Neuronal stem cell (in vitro differentiated cells): ENCODE measurements around the gene B4GALT1.

ENCODE experiments used
- DNase-seq: peaks from one replicate; pipeline ENCODE4 v3.0.0-alpha.2; 2013; ENCODE audit warnings: low spot score
- H2AFZ ChIP-seq: one replicate; pipeline ENCODE4 v1.6.1; 2013; ENCODE audit warnings: mild to moderate bottlenecking, low read length, inconsistent platforms
- H2AK5ac ChIP-seq: 2 replicates; pipeline ENCODE4 v1.6.1; 2013; ENCODE audit warnings: low read depth, mild to moderate bottlenecking, inconsistent platforms, low read length, moderate library complexity, mixed read lengths
- H2BK120ac ChIP-seq: 2 replicates; pipeline ENCODE4 v1.6.1; 2013; ENCODE audit warnings: low read depth, mild to moderate bottlenecking, inconsistent platforms, low read length, moderate library complexity, mixed read lengths
- H2BK12ac ChIP-seq: one replicate; pipeline ENCODE4 v1.6.1; 2013; ENCODE audit warnings: low read length, inconsistent platforms
- H2BK15ac ChIP-seq: 2 replicates; pipeline ENCODE4 v1.6.1; 2013; ENCODE audit warnings: mild to moderate bottlenecking, low read length, inconsistent platforms, mixed read lengths
- H2BK5ac ChIP-seq: one replicate; pipeline ENCODE4 v1.6.1; 2013; ENCODE audit warnings: inconsistent platforms, mild to moderate bottlenecking, low read length, moderate library complexity
- H3K14ac ChIP-seq: one replicate; pipeline ENCODE4 v1.6.1; 2013; ENCODE audit warnings: low read length, inconsistent platforms
- H3K18ac ChIP-seq: 2 replicates; pipeline ENCODE4 v1.6.1; 2013; ENCODE audit warnings: low read length, inconsistent platforms
- H3K23ac ChIP-seq: 2 replicates; pipeline ENCODE4 v1.6.1; 2013; ENCODE audit warnings: low read depth, mild to moderate bottlenecking, mixed read lengths, low read length, inconsistent platforms; ENCODE audit not compliant: poor library complexity
- H3K27ac ChIP-seq: replicated peaks from 3 replicates; pipeline ENCODE4 v1.5.1; 2013; ENCODE audit warnings: low read length, inconsistent platforms
- H3K27me3 ChIP-seq, 3 experiments: 2 replicates each; pipeline ENCODE4 v1.6.1; 2013; ENCODE audit warnings: low read length in 3 of 3, mild to moderate bottlenecking in 2 of 3, inconsistent platforms in 1 of 3, low read depth in 1 of 3, mixed read lengths in 1 of 3, moderate library complexity in 1 of 3; ENCODE audit not compliant: control insufficient read depth in 3 of 3, insufficient read depth in 3 of 3
- H3K36me3 ChIP-seq, 2 donors: replicated peaks in 1 of 2; 2 replicates each; pipeline ENCODE4 v1.6.1; 2013; ENCODE audit warnings: low read length in 2 of 2; ENCODE audit not compliant: control insufficient read depth in 2 of 2, insufficient read depth in 2 of 2
- H3K4ac ChIP-seq: 2 replicates; pipeline ENCODE4 v1.6.1; 2013; ENCODE audit warnings: inconsistent platforms, mild to moderate bottlenecking, low read length, moderate library complexity
- H3K4me1 ChIP-seq, 2 donors: 1 replicate in 1 of 2; 2 replicates in 1 of 2; pipeline ENCODE4 v1.6.1; 2013; ENCODE audit warnings: low read length in 2 of 2, low read depth in 1 of 2; ENCODE audit not compliant: control insufficient read depth in 2 of 2, insufficient read depth in 1 of 2
- H3K4me2 ChIP-seq: one replicate; pipeline ENCODE4 v1.6.1; 2013; ENCODE audit warnings: mild to moderate bottlenecking, low read length, inconsistent platforms; ENCODE audit not compliant: insufficient read depth, poor library complexity, severe bottlenecking
- H3K4me3 ChIP-seq, 2 donors: 2 replicates each; pipeline ENCODE4 v1.5.1; 2013; ENCODE audit warnings: low read length in 2 of 2, mild to moderate bottlenecking in 2 of 2, inconsistent platforms in 1 of 2, moderate library complexity in 1 of 2
- H3K79me1 ChIP-seq: one replicate; pipeline ENCODE4 v1.6.1; 2013; ENCODE audit warnings: low read depth, mild to moderate bottlenecking, inconsistent platforms, low read length, moderate library complexity
- H3K9ac ChIP-seq: one replicate; pipeline ENCODE4 v1.6.1; 2013; ENCODE audit warnings: mild to moderate bottlenecking, low read depth, low read length, inconsistent platforms; ENCODE audit not compliant: poor library complexity
- H3K9me3 ChIP-seq, 2 donors: replicated peaks in 1 of 2; 2 replicates each; pipeline versions ENCODE3 to v1.6.1; 2013; ENCODE audit warnings: low read length in 2 of 2, mild to moderate bottlenecking in 2 of 2, inconsistent platforms in 1 of 2, low read depth in 1 of 2, mixed read lengths in 1 of 2, moderate library complexity in 1 of 2; ENCODE audit not compliant: control insufficient read depth in 2 of 2, insufficient read depth in 1 of 2
- H4K8ac ChIP-seq: one replicate; pipeline ENCODE4 v1.6.1; 2013; ENCODE audit warnings: low read depth, mild to moderate bottlenecking, inconsistent platforms, low read length, moderate library complexity
- H4K91ac ChIP-seq: one replicate; pipeline ENCODE4 v1.6.1; 2013; ENCODE audit warnings: low read length, low read depth, mild to moderate bottlenecking, inconsistent platforms; ENCODE audit not compliant: poor library complexity
- WGBS, 2 donors: extraction: QIAGEN DNeasy Blood & Tissue Kit; methylation state at CpG; one replicate each; pipeline ENCODE4 v1.1.7; 2013; ENCODE audit warnings: missing lambda C conversion rate in 2 of 2, mixed read lengths in 1 of 2; ENCODE audit not compliant: insufficient read length in 2 of 2, insufficient replicate concordance in 1 of 2; ENCODE audit errors: extremely low coverage in 2 of 2; 5-methylcytosine and 5-hydroxymethylcytosine counted together

Gene B4GALT1

DNA sequence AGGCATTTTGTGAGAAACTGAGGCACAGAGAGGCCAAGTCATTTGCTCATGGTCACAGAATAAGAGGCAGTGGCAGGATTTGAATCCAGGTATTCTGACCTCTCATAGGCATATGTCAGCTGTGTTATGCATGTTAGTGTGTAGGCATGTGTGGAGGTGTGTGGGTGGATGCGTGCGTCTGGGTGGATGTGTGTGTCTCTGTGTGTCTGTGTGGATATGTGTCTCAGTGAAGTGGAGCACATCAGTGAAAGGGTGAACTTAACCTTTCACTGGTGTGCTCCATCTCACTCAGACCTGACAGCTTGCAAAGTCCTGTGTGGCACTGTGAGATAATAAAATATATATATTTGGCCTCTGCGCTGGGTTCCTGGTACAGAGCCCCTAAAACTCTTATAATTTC lies 58.7 kb downstream of the B4GALT1 start:
- Histone ChIP-seq H4K8ac (no peak overlapping the region), H3K36me3 (peaks cover 0 to 8% of the 10 kb centered on the region in 2 donors), H3K27ac (no peak overlapping the region), H3K4me3 (no peak overlapping the region), H3K23ac (no peak overlapping the region), H2BK12ac (no peak overlapping the region), H2BK15ac (no peak overlapping the region), H3K4me2 (no peak overlapping the region), H2AK5ac (no peak overlapping the region), H3K18ac (no peak overlapping the region), H3K9me3 (no peaks in the 10 kb centered on the region), H2AFZ (no peak overlapping the region), H2BK5ac (no peak overlapping the region), H3K9ac (no peak overlapping the region), H3K4me1 (peaks cover 0 to 4% of the 10 kb centered on the region in 2 donors), H3K4ac (no peak overlapping the region), H4K91ac (no peak overlapping the region), H3K14ac (no peak overlapping the region), H3K27me3 (no peaks in the 10 kb centered on the region), H3K79me1 (no peaks in the 10 kb centered on the region), H2BK120ac (no peak overlapping the region)
- no peak for DNase-seq
- WGBS, 2 donors, result no CpG with 5 or more reads among the region's 3 CpGs

DNA sequence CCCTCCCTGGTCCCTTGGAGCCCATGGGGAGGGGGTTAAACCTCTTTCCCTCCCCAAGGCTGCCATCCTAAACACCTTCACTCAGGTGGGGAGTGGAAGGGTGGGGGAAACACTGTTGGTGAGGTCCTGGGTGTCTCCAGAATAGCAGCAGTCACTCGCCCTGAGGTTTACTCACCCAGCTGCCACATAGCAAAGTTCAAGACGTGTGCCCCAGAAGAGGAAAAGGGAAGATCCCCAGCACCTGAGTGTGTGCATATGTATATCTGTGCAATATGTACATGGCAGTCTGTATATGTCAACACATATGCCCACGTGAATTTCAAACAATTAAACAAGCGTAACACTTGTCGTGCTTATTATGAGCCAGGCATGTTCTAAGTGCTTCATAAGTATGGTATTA lies 59.4 kb downstream of the B4GALT1 start:
- no peak overlapping the region for H2AFZ ChIP-seq
- no peak overlapping the region for H3K18ac ChIP-seq
- H3K9me3 ChIP-seq, result no peaks in the 10 kb centered on the region
- H2AK5ac ChIP-seq, result no peak overlapping the region
- H3K27me3 ChIP-seq, result no peaks in the 10 kb centered on the region
- H2BK5ac ChIP-seq, result no peak overlapping the region
- no peak overlapping the region for H2BK12ac ChIP-seq
- no peak overlapping the region for H3K4me2 ChIP-seq
- H3K4ac ChIP-seq, result no peak overlapping the region
- H4K91ac ChIP-seq, result no peak overlapping the region
- peaks cover 0 to 3% of the 10 kb centered on the region in 2 donors for H3K36me3 ChIP-seq
- H3K9ac ChIP-seq, result no peak overlapping the region
- no CpG with 5 or more reads among the region's 5 CpGs for WGBS, 2 donors
- no peaks in the 10 kb centered on the region for H3K79me1 ChIP-seq
- no peak overlapping the region for H4K8ac ChIP-seq
- no peak overlapping the region for H2BK120ac ChIP-seq
- DNase-seq, result no peak
- H3K23ac ChIP-seq, result no peak overlapping the region
- peaks cover 0 to 10% of the 10 kb centered on the region in 2 donors for H3K4me1 ChIP-seq
- no peak overlapping the region for H3K4me3 ChIP-seq
- H3K14ac ChIP-seq, result peak overlapping the region; percentile 17
- no peak overlapping the region for H3K27ac ChIP-seq
- H2BK15ac ChIP-seq, result no peak overlapping the region

DNA sequence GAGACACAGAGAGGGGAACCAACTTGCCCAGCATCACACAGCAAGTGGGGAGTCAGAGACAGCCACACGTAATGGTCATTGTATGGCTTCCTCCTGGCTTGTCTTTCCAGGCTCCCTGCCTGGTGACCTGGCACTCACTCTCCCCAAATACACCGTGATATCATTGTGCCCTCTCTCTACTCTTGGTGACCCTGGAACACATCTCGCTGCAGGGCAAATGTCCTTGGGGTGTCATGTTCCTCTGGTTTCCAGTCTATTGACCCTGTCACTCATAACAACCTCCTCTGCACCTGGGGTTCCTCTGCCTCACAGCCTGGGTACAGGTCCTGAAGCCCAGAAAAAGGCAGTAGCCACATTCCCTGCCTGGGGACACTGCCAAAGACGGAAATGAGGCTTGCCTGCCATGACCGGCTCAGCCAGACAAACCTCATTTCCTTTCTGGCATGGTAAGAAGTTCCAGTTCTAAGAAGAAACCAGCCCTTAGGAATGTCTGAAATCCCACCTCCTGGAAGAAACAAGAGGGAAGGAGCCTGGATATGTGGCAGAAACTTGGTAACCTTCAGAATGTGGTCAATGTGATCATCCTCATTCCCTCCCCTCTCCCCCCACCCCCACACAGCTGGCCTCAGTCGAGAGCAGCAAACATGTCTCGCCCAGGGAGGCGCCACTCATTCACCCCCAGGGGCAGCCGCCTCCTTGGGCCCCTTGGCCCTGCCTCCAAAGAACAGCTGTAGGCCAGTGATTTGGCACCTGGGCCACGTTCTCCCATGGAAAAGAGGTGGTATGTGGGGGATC lies 60.1 kb downstream of the B4GALT1 start:
- H3K27ac ChIP-seq, result no peak overlapping the region
- H2BK120ac ChIP-seq, result no peak overlapping the region
- peak overlapping the region; percentile 40 for H3K18ac ChIP-seq
- H3K4me1 ChIP-seq, result peaks cover 0 to 11% of the 10 kb centered on the region in 2 donors
- no peak overlapping the region for H3K4ac ChIP-seq
- H3K14ac ChIP-seq, result no peak overlapping the region
- H2AFZ ChIP-seq, result no peak overlapping the region
- no peak overlapping the region for H2BK5ac ChIP-seq
- no peaks in the 10 kb centered on the region for H3K79me1 ChIP-seq
- H2BK15ac ChIP-seq, result no peak overlapping the region
- H4K8ac ChIP-seq, result no peak overlapping the region
- no peaks in the 10 kb centered on the region for H3K27me3 ChIP-seq
- H3K36me3 ChIP-seq, result no peaks in the 10 kb centered on the region
- no peak overlapping the region for H3K4me2 ChIP-seq
- DNase-seq, result no peak
- no peak overlapping the region for H4K91ac ChIP-seq
- no CpG with 5 or more reads among the region's 10 CpGs for WGBS, 2 donors
- no peak overlapping the region for H2BK12ac ChIP-seq
- H2AK5ac ChIP-seq, result no peak overlapping the region
- H3K4me3 ChIP-seq, result no peak overlapping the region
- H3K9ac ChIP-seq, result no peak overlapping the region
- no peaks in the 10 kb centered on the region for H3K9me3 ChIP-seq
- no peak overlapping the region for H3K23ac ChIP-seq

DNA sequence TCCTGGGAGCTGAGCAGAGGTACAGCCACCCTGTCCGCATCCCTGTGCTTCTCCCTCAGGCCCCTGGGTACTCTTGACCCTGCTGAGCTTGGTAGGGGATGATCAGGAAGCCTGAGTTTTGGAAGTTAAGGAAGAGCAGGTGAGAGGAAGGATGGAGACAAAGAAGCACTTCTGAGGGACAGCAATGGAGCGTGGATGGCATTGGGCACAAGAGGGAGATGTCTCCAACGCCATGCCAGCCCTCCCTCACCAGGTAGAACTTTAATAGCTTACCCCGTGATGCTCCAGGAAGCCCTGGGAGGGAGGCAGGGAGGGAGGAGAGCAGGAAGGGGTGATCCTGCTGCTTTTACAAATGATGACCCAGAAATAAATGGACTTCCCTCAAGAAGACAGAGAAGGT lies 60.8 kb downstream of the B4GALT1 start:
- H3K23ac ChIP-seq, result no peak overlapping the region
- H3K18ac ChIP-seq, result no peak overlapping the region
- no peak overlapping the region for H3K4me2 ChIP-seq
- whole genome bisulfite sequencing, 2 donors, result no CpG with 5 or more reads among the region's 4 CpGs
- no peaks in the 10 kb centered on the region for H3K9me3 ChIP-seq
- H2AK5ac ChIP-seq, result no peak overlapping the region
- H3K27ac ChIP-seq, result no peak overlapping the region
- H2BK120ac ChIP-seq, result no peak overlapping the region
- H4K8ac ChIP-seq, result no peak overlapping the region
- H3K4me3 ChIP-seq, result no peak overlapping the region
- no peak overlapping the region for H4K91ac ChIP-seq
- H3K27me3 ChIP-seq, result no peaks in the 10 kb centered on the region
- H2AFZ ChIP-seq, result peak overlapping the region; percentile 4
- no peaks in the 10 kb centered on the region for H3K79me1 ChIP-seq
- H3K14ac ChIP-seq, result no peak overlapping the region
- no peaks in the 10 kb centered on the region for H3K36me3 ChIP-seq
- H3K9ac ChIP-seq, result no peak overlapping the region
- peaks cover 0 to 9% of the 10 kb centered on the region in 2 donors for H3K4me1 ChIP-seq
- DNase-seq, result no peak
- no peak overlapping the region for H3K4ac ChIP-seq
- no peak overlapping the region for H2BK15ac ChIP-seq
- no peak overlapping the region for H2BK12ac ChIP-seq
- H2BK5ac ChIP-seq, result no peak overlapping the region
